Measurements from ENCODE around the gene DCX.

Gene DCX

GRCh38 chrX:111411983-111412382, at the start of gene DCX:
DCX (minus strand) TSS chrX:111412192; CDS start chrX:111410398, 1,794 bp downstream.
- TF ChIP-seq POLR2A (IDR thresholded peaks at IDR 0.05; ENCODE audit: low read length) = no peak
- TF ChIP-seq GATA1 (IDR thresholded peaks at IDR 0.05; ENCODE audit: low read depth, low read length) = no peak
- DNase-seq = no peak

- TF ChIP-seq GATA1 (IDR thresholded peaks at IDR 0.05; ENCODE audit: low read depth, low read length) = no peak
- no peak for TF ChIP-seq POLR2A (IDR thresholded peaks at IDR 0.05; ENCODE audit: low read length)
- no peak for DNase-seq
Observed at GRCh38 chrX:111460607-111461006, 48.6 kb upstream of the DCX start.

- no peak for TF ChIP-seq GATA1 (IDR thresholded peaks at IDR 0.05; ENCODE audit: low read depth, low read length)
- no peak for TF ChIP-seq POLR2A (IDR thresholded peaks at IDR 0.05; ENCODE audit: low read length)
- DNase-seq = peak; percentile 23 to 26
Observed at GRCh38 chrX:111447298-111447697, 35.3 kb upstream of the DCX start.

GRCh38 chrX:111445485-111445884, 33.5 kb upstream of the DCX start:
- DNase-seq = peak; percentile 22 to 45
- TF ChIP-seq GATA1 (IDR thresholded peaks at IDR 0.05; ENCODE audit: low read depth, low read length) (no peak), POLR2A (IDR thresholded peaks at IDR 0.05; ENCODE audit: low read length) (no peak)

GRCh38 chrX:111444881-111445280, 32.9 kb upstream of the DCX start:
- TF ChIP-seq GATA1 (IDR thresholded peaks at IDR 0.05; ENCODE audit: low read depth, low read length) (no peak), POLR2A (IDR thresholded peaks at IDR 0.05; ENCODE audit: low read length) (no peak)
- DNase-seq = no peak

- TF ChIP-seq POLR2A (IDR thresholded peaks at IDR 0.05; ENCODE audit: low read length) = no peak
- TF ChIP-seq GATA1 (IDR thresholded peaks at IDR 0.05; ENCODE audit: low read depth, low read length) = no peak
- DNase-seq = no peak
Observed at GRCh38 chrX:111443946-111444345, 32.0 kb upstream of the DCX start.

GRCh38 chrX:111442791-111443190, 30.8 kb upstream of the DCX start:
- no peak for DNase-seq
- TF ChIP-seq POLR2A (IDR thresholded peaks at IDR 0.05; ENCODE audit: low read length) = no peak
- no peak for TF ChIP-seq GATA1 (IDR thresholded peaks at IDR 0.05; ENCODE audit: low read depth, low read length)

- TF ChIP-seq GATA1 (IDR thresholded peaks at IDR 0.05; ENCODE audit: low read depth, low read length) (no peak), POLR2A (IDR thresholded peaks at IDR 0.05; ENCODE audit: low read length) (no peak)
- no peak for DNase-seq
Observed at GRCh38 chrX:111435469-111435868, 23.5 kb upstream of the DCX start.

GRCh38 chrX:111431001-111431400, 19.0 kb upstream of the DCX start:
- TF ChIP-seq GATA1 (IDR thresholded peaks at IDR 0.05; ENCODE audit: low read depth, low read length) (no peak), POLR2A (IDR thresholded peaks at IDR 0.05; ENCODE audit: low read length) (no peak)
- no peak for DNase-seq

- TF ChIP-seq POLR2A (IDR thresholded peaks at IDR 0.05; ENCODE audit: low read length) = no peak
- no peak for TF ChIP-seq GATA1 (IDR thresholded peaks at IDR 0.05; ENCODE audit: low read depth, low read length)
- no peak for DNase-seq
Observed at GRCh38 chrX:111411557-111411956, 435 bp downstream of the DCX start.

GRCh38 chrX:111410590-111411078, 1.4 kb downstream of the DCX start:
- TF ChIP-seq GATA1 (IDR thresholded peaks at IDR 0.05; ENCODE audit: low read depth, low read length) = no peak
- TF ChIP-seq POLR2A (IDR thresholded peaks at IDR 0.05; ENCODE audit: low read length) = no peak
- DNase-seq = no peak

GRCh38 chrX:111409326-111409725, 2.7 kb downstream of the DCX start:
- no peak for TF ChIP-seq GATA1 (IDR thresholded peaks at IDR 0.05; ENCODE audit: low read depth, low read length)
- TF ChIP-seq POLR2A (IDR thresholded peaks at IDR 0.05; ENCODE audit: low read length) = no peak
- DNase-seq = no peak

GRCh38 chrX:111407948-111408347, 4.0 kb downstream of the DCX start:
- TF ChIP-seq POLR2A (IDR thresholded peaks at IDR 0.05; ENCODE audit: low read length) (no peak), GATA1 (IDR thresholded peaks at IDR 0.05; ENCODE audit: low read depth, low read length) (no peak)
- no peak for DNase-seq

- TF ChIP-seq GATA1 (IDR thresholded peaks at IDR 0.05; ENCODE audit: low read depth, low read length) = no peak
- TF ChIP-seq POLR2A (IDR thresholded peaks at IDR 0.05; ENCODE audit: low read length) = no peak
- DNase-seq = no peak
Observed at GRCh38 chrX:111402344-111402743, 9.6 kb downstream of the DCX start.

- no peak for TF ChIP-seq GATA1 (IDR thresholded peaks at IDR 0.05; ENCODE audit: low read depth, low read length)
- no peak for TF ChIP-seq POLR2A (IDR thresholded peaks at IDR 0.05; ENCODE audit: low read length)
- DNase-seq = no peak
Observed at GRCh38 chrX:111395149-111395548, 16.8 kb downstream of the DCX start.

GRCh38 chrX:111394569-111394968, 17.4 kb downstream of the DCX start:
- DNase-seq = no peak

More at GRCh38 chrX:111394569-111394968, 17.4 kb downstream of the DCX start:
- no peak for TF ChIP-seq GATA1 (IDR thresholded peaks at IDR 0.05; ENCODE audit: low read depth, low read length)
- no peak for TF ChIP-seq POLR2A (IDR thresholded peaks at IDR 0.05; ENCODE audit: low read length)
